Cortex of kidney (tissue), 1 donor: Measurements from ENCODE around the gene WNT7A.

Experiments used
- DNase-seq: peaks from one replicate; lab custom pipeline; 2025; lab: John Stamatoyannopoulos, UW

WNT7A gene

GRCh38 chr3:13792512-13793371 is 87.1 kb downstream of the WNT7A start:
- DNase-seq: no peak

- no peak for DNase-seq
Measured at GRCh38 chr3:13792051-13792490, 87.8 kb downstream of the WNT7A start.

GRCh38 chr3:13791198-13792050 is 88.4 kb downstream of the WNT7A start:
- no peak for DNase-seq

- DNase-seq: no peak
Measured at GRCh38 chr3:13790376-13791197, 89.3 kb downstream of the WNT7A start.

GRCh38 chr3:13788522-13789424 is 91.1 kb downstream of the WNT7A start:
- no peak for DNase-seq

- DNase-seq: no peak
Measured at GRCh38 chr3:13787533-13788132, 92.2 kb downstream of the WNT7A start.

GRCh38 chr3:13786811-13787210 is 93.1 kb downstream of the WNT7A start:
- no peak for DNase-seq

GRCh38 chr3:13785853-13786436 is 93.9 kb downstream of the WNT7A start:
- DNase-seq: no peak

GRCh38 chr3:13785351-13785750 is 94.5 kb downstream of the WNT7A start:
- no peak for DNase-seq

- DNase-seq: no peak
Measured at GRCh38 chr3:13783476-13783875, 96.4 kb downstream of the WNT7A start.

GRCh38 chr3:13782501-13782900 is 97.4 kb downstream of the WNT7A start:
- no peak for DNase-seq

- no peak for DNase-seq
Measured at GRCh38 chr3:13781417-13781816, 98.5 kb downstream of the WNT7A start.

GRCh38 chr3:13780432-13781176 is 99.3 kb downstream of the WNT7A start:
- no peak for DNase-seq

- DNase-seq: no peak
Measured at GRCh38 chr3:13776253-13777050, 103.4 kb downstream of the WNT7A start.

GRCh38 chr3:13772885-13773745 is 106.8 kb downstream of the WNT7A start:
- DNase-seq: no peak

- DNase-seq: no peak
Measured at GRCh38 chr3:13772321-13772745, 107.5 kb downstream of the WNT7A start.

- no peak for DNase-seq
Measured at GRCh38 chr3:13771496-13771895, 108.4 kb downstream of the WNT7A start.
